Endothelial cell of umbilical vein (primary cell): ENCODE data around the gene EML2.

Experiments
- CTCF ChIP-seq, 2 donors: IDR thresholded peaks; 1 replicate in 1 of 2; 2 replicates in 1 of 2; pipeline ENCODE4 v1.5.1; 2011; ENCODE audit warnings: low read length in 2 of 2, mild to moderate bottlenecking in 2 of 2, moderate library complexity in 2 of 2, control low read depth in 1 of 2, inconsistent platforms in 1 of 2, low read depth in 1 of 2; ENCODE audit not compliant: insufficient read depth in 1 of 2; ENCODE audit errors: extremely low read depth in 1 of 2
- EZH2 ChIP-seq: IDR thresholded peaks from 2 replicates; pipeline ENCODE4 v1.6.1; 2012; ENCODE audit warnings: borderline replicate concordance, low read depth, mild to moderate bottlenecking, moderate library complexity, low read length, inconsistent platforms; ENCODE audit not compliant: severe bottlenecking
- GATA2 ChIP-seq: IDR thresholded peaks from 2 replicates; pipeline ENCODE4 v1.7.0; 2011; ENCODE audit warnings: low read depth, mild to moderate bottlenecking, moderate library complexity, mixed read lengths, low read length; ENCODE audit not compliant: insufficient read length, insufficient read depth
- JUN ChIP-seq: IDR thresholded peaks from 2 replicates; pipeline ENCODE4 v1.6.1; 2011; ENCODE audit warnings: borderline replicate concordance, low read depth; ENCODE audit not compliant: insufficient read length, insufficient read depth
- MYC ChIP-seq: IDR thresholded peaks from one replicate; pipeline ENCODE4 v1.6.1; 2011; ENCODE audit warnings: mild to moderate bottlenecking, low read depth, low read length
- POLR2A ChIP-seq: IDR thresholded peaks from 2 replicates; pipeline ENCODE4 v1.6.1; 2012; ENCODE audit warnings: low read depth, mild to moderate bottlenecking, control low read depth, low read length
- POLR2AphosphoS5 ChIP-seq: IDR thresholded peaks from 2 replicates; pipeline ENCODE4 v1.6.1; 2012; ENCODE audit warnings: low read depth, mild to moderate bottlenecking, control low read depth, low read length, moderate library complexity; ENCODE audit not compliant: insufficient read depth

GRCh38 chr19:45664575-45664974, 25.4 kb upstream of the EML2 start:
- TF ChIP-seq CTCF (IDR thresholded peaks at IDR 0.05; ENCODE audit: extremely low read depth in 1 of 2, insufficient read depth in 1 of 2, low read depth in 1 of 2, low read length in 2 of 2) (no peak), EZH2 (no peak), JUN (no peak), POLR2A (no peak), GATA2 (no peak), MYC (no peak), POLR2AphosphoS5 (no peak)
